Glomerular endothelial cell (primary cell): Measurements from ENCODE around the gene SIMC1. TPM values are rescaled to one million over a fixed set of nuclear protein-coding genes. Genes with fewer than 3 reads are reported as not detected.
"Not testable (repeated sequence)": the region's sequence is repeated elsewhere in the genome, so short reads cannot be mapped to it uniquely, and the experiment has no call there.

Experiments
- DNase-seq: peaks from one replicate; pipeline ENCODE4 v3.0.0-alpha.2; 2011; ENCODE audit warnings: low read depth, low spot score; ENCODE audit errors: extremely low read depth
- total RNA-seq: library from RNA; depleted of rRNA; stranded (reverse); fragments of >200 nt; gene quantifications from 2 replicates; pipeline ENCODE4 v1.2.3, GENCODE V29; 2015

SIMC1 gene
- total RNA-seq, 1 donor from 2014 or later, result 13.1 TPM

DNA sequence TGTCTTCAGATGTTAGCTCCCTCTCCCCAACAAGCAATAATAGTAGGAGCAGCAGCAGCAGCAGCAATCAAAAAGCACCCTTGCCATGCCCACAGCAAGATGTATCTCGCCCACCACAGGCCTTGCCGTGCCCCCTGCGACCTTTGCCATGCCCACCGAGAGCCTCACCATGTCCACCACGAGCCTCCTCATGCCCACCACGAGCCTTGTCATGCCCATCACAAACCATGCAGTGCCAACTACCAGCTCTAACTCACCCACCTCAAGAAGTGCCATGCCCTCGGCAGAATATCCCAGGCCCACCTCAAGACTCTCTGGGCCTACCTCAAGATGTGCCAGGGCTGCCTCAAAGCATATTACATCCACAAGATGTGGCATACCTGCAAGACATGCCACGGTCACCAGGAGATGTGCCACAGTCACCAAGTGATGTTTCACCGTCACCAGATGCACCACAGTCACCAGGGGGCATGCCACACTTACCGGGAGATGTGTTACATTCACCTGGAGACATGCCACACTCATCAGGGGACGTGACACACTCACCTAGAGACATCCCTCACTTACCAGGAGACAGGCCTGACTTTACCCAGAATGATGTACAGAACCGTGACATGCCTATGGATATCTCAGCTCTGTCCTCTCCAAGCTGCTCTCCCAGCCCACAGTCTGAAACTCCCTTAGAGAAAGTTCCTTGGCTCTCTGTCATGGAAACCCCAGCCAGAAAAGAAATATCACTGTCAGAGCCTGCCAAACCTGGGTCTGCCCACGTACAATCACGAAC is 52.0 kb downstream of the SIMC1 start:
- DNase-seq, result not testable (repeated sequence)

DNA sequence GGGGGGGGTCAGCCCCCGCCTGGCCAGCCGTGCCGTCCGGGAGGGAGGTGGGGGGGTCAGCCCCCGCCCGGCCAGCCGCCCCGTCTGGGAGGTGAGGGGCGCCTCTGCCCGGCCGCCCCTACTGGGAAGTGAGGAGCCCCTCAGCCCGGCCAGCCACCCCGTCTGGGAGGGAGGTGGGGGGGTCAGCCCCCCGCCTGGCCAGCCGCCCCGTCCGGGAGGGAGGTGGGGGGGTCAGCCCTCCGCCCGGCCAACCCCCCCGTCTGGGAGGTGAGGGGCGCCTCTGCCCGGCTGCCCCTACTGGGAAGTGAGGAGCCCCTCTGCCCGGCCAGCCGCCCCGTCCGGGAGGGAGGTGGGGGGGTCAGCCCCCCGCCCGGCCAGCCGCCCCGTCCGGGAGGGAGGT is 67.1 kb downstream of the SIMC1 start:
- DNase-seq, result not testable (repeated sequence)

DNA sequence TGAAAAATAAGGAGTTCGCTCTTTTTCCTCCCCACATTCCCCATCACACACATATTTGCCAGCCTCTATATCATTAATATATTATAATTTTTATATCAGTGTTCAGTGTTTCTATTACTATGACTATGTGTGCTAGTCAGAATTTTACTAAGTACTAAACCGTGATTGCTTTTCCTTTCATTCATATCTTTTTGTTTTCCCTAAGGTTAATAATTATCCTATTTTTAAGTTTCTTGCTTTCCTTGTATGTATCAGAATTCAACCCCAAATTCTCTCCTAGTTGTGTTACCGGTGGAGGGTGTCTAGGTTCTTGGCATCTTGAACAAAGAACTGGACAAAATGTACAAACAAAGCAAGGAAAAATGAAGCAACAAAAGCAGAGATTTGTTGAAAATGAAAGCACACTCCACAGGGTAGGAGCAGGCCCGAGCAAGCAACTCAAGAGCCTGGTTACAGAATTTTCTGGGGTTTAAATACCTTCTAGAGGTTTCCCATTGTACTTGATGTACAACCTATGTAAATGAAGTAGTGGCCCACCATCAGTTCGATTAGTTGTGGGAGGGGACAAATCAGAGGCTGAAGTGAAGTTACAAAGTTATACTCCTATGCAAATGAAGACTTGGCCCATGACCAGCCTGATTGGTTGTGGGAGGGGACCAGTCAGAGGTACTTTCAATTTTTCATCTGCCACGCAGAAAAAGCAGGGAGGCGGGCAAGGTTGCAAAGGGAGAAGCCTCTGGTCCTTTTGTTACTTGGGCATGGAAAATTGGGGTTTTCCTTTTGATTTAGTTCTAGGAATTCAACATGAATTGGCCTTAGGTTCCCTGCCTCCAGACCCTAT is 79.5 kb downstream of the SIMC1 start:
- no peak for DNase-seq

DNA sequence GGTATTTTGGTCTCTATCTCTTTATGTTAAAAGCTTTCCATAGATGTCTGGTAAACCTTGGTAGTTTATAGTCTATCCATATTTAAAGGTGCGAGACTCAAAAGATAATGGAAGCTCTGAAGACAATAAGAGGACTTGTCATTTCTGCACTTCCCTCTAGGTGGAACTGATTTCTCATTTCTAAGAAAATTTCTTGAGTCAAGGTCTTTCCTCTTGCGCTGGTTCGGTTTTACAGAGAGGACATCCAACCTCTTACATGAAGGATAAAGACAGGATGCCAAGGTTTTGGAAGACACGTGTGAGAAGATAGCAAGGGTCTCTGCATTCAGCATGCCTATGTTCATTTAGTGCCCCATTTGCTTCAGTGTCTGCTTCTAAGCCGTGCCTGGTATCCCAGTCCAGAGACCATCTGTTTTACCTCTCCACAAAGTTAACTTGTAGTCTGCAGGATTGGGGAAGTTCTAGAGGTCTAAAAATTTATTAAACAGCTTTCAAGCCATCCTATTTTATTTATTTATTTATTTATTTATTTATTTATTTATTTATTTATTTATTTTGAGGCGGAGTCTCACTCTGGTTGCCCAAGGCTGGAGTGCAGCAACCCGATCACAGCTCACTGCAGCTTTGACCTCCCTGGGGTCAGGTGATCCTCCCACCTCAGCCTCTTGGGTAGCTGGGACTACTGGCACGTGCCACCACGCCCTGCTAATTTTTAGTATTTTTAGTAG is 81.8 kb downstream of the SIMC1 start:
- no peak for DNase-seq

DNA sequence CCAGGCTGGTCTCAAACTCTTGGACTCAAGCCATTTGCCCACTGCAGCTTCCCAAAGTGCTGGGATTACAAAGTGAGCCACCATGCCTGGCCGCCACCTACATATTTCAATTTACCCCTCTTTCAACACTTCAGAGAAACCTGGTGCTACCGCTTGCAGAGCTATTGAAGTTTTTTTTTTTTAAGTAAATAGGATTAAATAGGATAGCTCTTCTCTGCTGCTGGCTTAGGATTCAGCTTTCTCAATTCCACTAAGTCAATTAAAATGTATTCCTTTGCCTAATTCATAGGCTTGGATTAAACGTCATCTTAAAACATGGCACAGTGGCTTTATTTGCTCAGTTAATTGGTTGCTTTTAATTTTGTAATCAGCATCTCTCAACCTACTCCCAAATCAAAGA is 82.4 kb downstream of the SIMC1 start:
- no peak for DNase-seq

DNA sequence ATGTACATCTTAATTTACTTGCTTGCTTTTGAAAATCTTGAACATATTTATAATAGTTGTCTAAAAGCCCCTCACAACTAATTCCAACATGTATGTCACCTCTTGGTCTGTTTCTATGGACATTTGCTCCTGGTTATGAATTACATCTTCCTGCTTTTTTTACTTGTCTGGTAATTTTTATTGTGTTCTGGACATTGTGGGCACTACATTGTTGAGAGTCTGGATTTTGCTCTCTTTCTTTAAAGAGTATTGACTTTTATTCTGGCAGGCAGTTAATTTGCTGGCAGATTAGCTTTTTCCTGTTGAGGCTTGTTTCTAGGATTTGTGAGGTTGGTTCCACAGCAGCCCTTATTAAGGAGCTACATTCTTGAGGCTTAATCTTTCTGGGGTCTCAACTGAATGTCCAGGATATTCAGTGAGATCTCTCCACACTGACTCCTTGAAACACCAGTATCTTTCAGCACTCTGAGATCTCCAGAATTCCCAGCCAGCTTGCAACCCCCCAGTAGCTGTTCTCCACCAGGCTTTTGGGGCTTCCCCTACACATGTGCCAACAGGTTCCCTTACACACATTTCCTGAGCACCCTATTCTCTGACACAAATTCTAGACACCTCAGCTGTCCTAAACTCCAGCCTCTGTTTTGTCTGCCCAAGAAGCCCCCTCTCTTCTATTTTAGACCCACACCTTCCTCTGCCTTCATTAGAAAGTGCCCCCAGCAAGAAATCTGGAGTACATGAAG is 96.0 kb downstream of the SIMC1 start:
- no peak for DNase-seq

DNA sequence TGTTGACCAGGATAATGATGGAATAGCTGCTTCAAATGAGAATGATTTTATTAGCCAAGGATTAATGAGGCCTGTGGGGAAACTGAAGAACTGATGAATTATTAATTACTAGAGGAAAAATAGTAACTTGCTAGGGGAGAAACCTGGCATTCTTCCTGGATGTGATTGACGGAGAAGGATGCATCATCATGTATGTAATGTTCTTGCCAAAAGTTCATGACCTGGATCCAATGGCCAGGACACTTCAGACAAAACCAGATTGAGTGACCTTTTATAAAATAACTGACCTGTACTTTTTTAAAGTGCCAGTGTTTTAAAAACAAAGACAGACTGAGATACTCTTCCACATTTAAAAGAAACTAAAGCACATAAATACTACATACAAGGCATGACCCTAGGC is 99.7 kb downstream of the SIMC1 start:
- DNase-seq, result no peak

DNA sequence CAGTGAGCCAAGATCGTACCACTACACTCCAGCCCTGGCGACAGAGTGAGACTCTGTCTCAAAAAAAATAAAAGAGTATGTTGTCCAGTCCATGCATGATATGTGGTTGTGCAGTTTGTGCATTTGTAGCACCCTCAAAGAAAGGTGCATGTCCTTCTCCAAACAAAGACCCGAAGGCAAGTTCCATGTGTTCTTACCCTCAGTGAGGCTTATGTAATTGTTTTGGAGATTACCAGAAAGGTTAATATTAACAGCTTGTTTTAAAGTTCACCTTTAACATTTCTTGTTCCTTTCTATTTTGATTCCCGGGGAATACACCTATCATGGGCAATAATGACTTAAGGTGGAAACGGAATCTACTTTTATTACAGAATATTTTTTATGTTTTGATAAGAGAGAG is 101.1 kb downstream of the SIMC1 start:
- DNase-seq, result no peak

DNA sequence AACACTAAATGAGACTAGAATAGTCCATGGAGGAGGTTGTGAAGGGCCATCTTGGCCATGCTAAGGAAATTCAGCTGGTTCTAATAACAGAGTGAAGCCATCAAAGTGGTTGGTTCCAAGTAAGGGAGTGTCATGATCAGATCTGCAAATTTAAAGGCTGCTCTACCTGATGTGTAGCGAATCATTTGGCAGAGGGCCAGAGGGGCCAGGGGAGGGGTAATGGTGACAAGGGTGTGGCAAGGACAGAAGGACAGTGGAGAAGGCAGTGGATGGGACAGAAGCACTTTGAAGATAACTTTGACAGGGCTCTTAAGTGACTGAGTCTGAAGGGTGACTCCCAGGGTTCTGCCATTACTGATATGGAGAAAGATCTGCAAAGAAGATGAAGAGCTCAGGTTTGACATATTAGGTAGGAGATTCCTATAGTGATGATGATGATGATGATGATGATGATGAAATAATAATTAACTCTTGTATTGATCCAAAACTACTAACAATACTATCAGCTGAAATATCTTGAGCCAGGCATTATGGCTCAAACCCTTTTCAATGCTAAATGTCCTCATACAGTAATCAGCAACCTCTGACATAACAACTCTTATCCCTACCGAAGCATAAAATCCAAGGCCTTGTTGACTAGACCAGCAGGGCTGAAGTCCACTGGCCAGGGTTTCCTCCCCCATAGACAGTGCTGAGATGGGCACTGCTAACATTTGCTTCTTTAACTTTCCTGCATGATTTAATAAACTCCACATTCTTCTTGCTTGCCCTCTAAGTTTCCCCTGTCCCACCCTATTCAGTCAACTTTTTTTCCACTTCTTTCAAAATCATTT is 103.3 kb downstream of the SIMC1 start:
- no peak for DNase-seq

DNA sequence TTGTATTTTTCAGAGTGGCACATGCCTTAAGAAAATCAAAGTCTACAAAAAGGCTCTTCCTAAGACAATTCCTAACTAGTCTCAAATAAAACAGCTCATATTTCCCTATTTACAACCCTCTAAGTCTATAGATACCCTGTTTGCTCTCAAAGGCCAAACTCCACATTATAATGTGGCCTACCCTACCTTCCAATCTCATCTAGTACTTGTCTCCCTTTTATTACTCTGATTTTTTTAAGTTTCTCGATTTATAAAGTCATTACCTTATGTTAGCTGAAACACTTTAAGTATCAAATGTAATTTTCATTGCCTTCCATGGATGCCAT is 103.9 kb downstream of the SIMC1 start:
- no peak for DNase-seq

DNA sequence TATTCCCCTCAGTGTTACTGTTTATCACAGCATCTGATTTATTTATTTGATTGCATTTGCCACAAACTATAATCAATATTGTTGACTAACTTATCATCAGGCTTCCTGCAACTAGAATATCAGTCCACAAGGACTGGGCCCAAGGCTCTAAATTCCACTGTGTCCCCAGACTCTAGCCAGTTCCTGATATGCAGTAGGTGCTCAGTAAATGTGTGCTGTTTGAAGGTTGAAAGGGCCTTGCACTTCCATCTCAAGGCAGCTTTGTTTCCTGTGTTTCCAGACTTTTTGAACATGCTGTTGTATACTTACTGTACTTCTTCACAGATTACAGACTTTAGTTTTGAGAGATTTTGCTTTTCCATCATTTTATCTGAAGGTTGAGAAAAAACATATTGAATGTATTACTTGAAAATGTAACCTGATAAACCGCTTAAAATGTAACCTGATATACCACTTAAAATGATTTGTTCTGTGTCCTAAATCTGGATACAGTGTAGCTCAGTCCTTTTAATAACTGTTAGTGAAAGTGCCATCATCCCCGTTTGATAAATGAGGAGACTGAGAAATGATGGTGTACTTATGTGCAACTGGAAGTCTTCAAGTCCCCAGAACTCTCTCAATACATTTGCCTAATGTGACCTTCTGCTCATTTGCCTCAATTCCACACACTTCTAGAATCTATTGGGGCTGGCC is 104.7 kb downstream of the SIMC1 start:
- no peak for DNase-seq

DNA sequence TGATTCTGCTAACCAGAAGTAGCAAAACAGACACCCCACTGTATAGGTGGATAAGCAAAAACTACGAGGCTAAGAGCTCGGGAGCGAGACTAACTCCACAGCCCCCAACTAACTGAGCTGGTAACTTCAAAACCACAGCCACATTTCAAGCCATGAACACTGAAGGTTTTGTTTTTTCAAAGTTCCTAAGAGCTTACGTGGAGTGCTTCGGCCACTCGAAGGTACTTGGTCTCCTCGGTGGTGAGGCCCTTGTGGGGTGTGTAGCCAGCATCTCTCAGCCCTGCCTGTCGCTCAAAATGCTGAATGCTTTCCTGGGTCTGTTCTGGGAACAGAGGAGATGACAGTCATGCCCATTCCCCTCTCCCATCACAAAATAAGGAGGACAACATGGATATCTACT is 112.2 kb downstream of the SIMC1 start:
- no peak for DNase-seq

DNA sequence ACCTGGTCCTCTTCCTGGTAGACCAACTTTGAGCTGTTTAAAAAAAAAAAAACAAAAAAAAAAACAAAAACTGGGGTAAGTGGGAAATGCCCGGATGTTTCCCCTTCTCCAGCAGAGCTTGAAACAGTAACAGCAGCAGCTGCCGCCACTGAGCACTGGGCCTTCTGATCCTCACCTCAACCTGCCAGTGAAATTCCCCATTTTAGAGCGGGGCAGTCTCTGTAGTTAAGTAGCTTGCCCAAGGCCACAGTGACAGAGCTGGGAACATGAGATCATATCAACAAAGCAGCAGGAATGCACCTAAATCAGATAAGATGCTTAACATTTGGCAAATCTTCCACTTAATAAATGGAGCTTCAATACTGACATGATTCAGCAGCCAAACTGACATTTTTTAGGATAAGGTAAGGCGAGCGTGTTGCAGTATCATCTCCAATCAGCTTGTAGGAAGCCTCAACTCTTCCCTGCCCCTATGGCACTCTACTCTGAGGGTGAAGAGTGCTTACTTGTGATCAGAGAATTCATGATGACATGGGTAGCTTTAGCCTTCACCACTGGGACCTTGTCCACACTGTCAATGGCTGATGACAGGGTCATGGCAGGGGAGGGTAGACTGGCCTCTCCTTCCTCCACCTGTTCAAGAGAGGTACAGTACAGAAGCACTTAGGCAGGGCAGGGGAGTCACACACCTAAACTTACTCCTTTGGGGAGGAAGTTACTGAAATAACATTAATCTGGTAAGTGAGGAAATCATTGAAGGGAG is 114.1 kb downstream of the SIMC1 start:
- DNase-seq, result no peak

DNA sequence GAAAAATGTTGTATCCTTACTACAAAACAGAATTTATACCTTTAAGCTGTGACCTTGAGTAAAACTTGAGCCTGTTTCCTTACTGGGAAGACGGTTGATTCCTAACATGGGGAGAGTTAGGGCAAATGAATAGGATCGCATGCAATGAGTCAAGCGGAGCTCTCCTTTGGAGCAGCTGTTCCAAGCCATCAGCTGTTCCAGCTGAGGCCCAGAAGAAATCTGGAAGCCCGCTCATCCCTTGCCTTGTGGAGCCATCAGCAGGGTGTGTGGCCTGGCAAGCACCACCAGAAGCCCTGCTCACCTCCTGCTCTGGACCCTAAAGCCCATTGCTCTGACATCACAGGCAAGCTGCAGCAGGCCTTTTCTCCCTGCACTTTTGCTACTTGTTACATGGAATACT is 115.3 kb downstream of the SIMC1 start:
- no peak for DNase-seq

DNA sequence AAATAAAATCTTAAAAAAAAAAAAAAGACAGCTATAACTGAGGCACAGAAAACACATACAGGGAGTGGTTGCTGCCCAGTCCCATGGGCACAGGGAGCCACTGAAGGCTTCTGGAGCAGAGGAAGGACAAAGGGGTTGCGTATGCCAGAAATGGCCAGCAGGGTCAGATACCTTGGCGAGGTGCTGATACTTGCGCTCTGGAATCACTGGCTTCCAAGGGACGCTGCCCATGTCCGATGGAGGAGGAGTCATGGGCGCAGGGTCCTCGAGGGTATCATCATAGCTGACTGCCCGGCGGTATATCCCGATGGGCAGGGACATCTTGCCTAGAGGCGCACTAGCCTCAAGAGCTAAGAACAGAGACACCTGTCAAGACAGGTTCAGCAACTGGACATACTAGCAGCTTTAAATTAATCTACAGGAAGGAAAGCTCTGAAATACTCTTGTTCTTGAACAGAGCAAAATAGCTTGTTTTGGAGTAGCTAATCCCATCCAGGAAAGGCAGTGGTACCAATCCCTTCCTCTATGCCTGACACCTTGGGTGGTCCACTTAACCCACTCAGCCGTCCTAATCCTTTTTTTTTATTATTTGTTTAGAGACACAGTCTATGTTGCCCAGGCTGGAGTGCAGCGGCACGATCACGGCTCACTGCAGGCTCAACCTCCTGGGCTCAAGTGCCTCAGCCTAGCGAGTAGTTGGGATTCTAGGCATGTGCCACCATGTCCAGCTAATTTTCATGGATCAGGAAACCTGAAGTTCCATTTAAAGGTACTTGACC is 117.4 kb downstream of the SIMC1 start:
- no peak for DNase-seq

DNA sequence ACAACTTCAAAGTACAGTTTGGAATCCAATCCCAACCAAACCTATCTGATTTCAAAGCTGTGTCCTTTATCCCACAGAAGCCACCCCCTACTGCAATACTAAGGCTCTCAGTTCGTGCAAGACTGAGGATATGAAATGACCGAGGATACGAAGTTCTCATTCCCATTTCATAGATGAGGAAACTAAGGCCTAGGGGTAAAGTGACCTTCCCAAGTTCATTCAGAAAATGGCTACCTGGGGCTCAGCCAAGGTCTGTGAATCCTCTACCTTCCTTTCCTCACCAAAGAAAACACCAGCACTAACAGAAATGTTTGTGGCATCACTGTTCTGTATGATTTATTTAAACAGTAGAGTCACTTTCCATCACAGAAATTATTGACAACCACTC is 117.9 kb downstream of the SIMC1 start:
- DNase-seq, result no peak

DNA sequence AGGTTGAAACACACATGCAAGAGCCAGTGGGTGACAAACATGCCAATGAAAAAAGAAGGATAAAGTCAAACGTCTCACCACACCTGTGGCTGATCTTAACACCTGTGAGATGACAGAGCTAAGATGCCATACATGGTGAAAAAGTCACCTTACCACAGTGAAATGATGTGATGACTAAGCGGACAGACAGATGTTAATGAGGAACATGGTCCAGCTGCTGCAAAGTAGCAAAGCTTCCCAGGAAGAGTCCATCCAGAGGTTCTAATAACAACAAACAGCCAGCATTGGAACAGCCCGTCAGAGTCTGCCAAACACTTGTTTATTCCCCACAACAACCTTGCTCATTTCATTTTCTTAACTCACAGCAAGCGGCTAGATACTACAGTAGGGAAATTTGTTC is 121.4 kb downstream of the SIMC1 start:
- DNase-seq, result no peak

DNA sequence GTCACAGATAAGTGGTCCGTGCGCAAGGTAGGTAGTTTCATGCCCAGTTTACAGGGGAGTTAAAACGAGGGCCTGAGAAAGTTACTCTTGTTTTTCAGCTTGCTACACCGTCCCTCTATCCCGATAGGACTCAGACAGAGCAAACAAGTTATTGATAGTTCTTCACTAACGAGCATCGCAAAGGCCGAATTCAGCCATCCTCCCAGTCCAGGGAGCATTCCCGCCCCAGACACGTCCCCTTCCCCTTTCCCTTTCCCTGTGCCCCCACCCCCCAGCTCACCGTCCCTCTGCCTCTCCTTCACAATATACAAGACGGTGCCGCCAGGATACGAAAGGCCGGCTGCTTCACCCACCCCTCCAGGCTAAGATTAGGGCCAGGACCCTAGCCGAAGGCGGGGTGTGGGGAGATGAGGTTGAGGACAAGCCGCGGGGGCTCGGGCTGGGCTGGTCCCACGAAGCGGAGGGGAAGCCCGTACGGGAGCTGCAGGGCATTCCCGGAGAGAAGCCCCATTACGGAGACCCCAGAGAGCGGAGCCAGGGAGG is 122.7 kb downstream of the SIMC1 start:
- no peak for DNase-seq
